CD4-positive, alpha-beta T cell (primary cell): ENCODE data around the gene GRK5. TPM values are rescaled to one million over a fixed set of nuclear protein-coding genes. Genes with fewer than 3 reads are reported as not detected.

Source experiments
- ATAC-seq: fragments of 200-7000 bp; cut with Tn5 transposase; one replicate; pipeline ENCODE4 v1.10.0; 2022; ENCODE audit warnings: mild to moderate bottlenecking; ENCODE audit not compliant: poor library complexity
- CTCF ChIA-PET: fragments of 350-600 bp; sonication (Branson Sonifier 250); formaldehyde crosslinking; loops from one replicate; lab custom pipeline; 2021; ENCODE audit warnings: antibody characterized with exemption, inconsistent platforms; lab: Charles Lee
- POLR2A ChIA-PET: fragments of 350-600 bp; sonication (Branson Sonifier 250); formaldehyde crosslinking; loops from one replicate; lab custom pipeline; 2021; ENCODE audit warnings: antibody characterized with exemption, inconsistent platforms; lab: Charles Lee
- DNase-seq, 14 experiments: peaks; one replicate each; pipeline ENCODE4 v3.0.0-alpha.2; 2013 to 2020; ENCODE audit warnings: mixed read lengths in 2 of 14
- H3K27ac ChIP-seq, 2 donors: one replicate each; pipeline versions ENCODE4 v1.5.1 to v1.7.0; 2013; ENCODE audit warnings: low read length in 2 of 2, low read depth in 1 of 2, mild to moderate bottlenecking in 1 of 2
- H3K27me3 ChIP-seq, 2 experiments: 1 replicate in 1 of 2; 2 replicates in 1 of 2; pipeline versions ENCODE4 v1.6.1 to v1.7.0; 2013; ENCODE audit warnings: low read length in 2 of 2, control low read depth in 1 of 2, mild to moderate bottlenecking in 1 of 2, moderate library complexity in 1 of 2; ENCODE audit not compliant: insufficient read depth in 2 of 2, control insufficient read depth in 1 of 2
- H3K36me3 ChIP-seq: one replicate; pipeline ENCODE4 v1.6.1; 2013; ENCODE audit warnings: low read length, control low read depth; ENCODE audit not compliant: insufficient read depth
- H3K4me1 ChIP-seq: one replicate; pipeline ENCODE4 v1.6.1; 2013; ENCODE audit warnings: low read length, control low read depth; ENCODE audit not compliant: insufficient read depth
- H3K4me3 ChIP-seq: one replicate; pipeline ENCODE4 v1.5.1; 2013; ENCODE audit warnings: mild to moderate bottlenecking, low read length, moderate library complexity
- H3K9me3 ChIP-seq, 2 experiments: 1 replicate in 1 of 2; 2 replicates in 1 of 2; pipeline versions ENCODE4 v1.6.1 to v1.7.0; 2013; ENCODE audit warnings: low read length in 2 of 2, mild to moderate bottlenecking in 2 of 2, control low read depth in 1 of 2, moderate library complexity in 1 of 2; ENCODE audit not compliant: control insufficient read depth in 1 of 2, insufficient read depth in 1 of 2
- H3K27ac Mint-ChIP-seq: one replicate; pipeline ENCODE4 v1.8.0; 2020; ENCODE audit warnings: mixed read lengths
- H3K27me3 Mint-ChIP-seq: one replicate; pipeline ENCODE4 v1.8.0; 2021; ENCODE audit warnings: mixed read lengths
- H3K36me3 Mint-ChIP-seq: one replicate; pipeline ENCODE4 v1.8.0; 2021; ENCODE audit warnings: low read depth, mixed read lengths
- H3K4me1 Mint-ChIP-seq: one replicate; pipeline ENCODE4 v1.8.0; 2021; ENCODE audit warnings: low read depth, mixed read lengths
- H3K4me3 Mint-ChIP-seq: one replicate; pipeline ENCODE4 v1.8.0; 2020; ENCODE audit warnings: mild to moderate bottlenecking, mixed read lengths
- H3K9me3 Mint-ChIP-seq: one replicate; pipeline ENCODE4 v1.8.0; 2020; ENCODE audit warnings: mixed read lengths
- CTCF ChIP-seq: fragments of 200-600 bp; IDR thresholded peaks from one replicate; pipeline ENCODE4 v1.8.0; 2022; ENCODE audit warnings: antibody characterized with exemption, mild to moderate bottlenecking
- intact Hi-C, 2 experiments: fragments of 100-400 bp; cut with DNase I in 1 of 2; cut with micrococcal nuclease in 1 of 2; formaldehyde crosslinking; loops; one replicate each; pipeline versions ENCODE4 v1.15.1 to v1.9.0; 2023 to 2025; cut with DNase I, micrococcal nuclease
- total RNA-seq, 174 experiments: library from RNA in 2 of 174; stranded (reverse) in 2 of 174; gene quantifications; one replicate each; pipeline ENCODE4 v1.2.3 and lab custom pipeline; 2021 to 2026

The GRK5 gene
- total RNA-seq, 2 experiments from 2014 or later = 19.2 to 20.8 TPM

GRCh38 chr10:119397416-119397815, 190.0 kb downstream of the GRK5 start:
- DNase-seq (no peak), ATAC-seq (no peak)
- Mint-ChIP-seq H3K27ac (no peak overlapping the region), H3K9me3 (no peaks in the 10 kb centered on the region), H3K27me3 (no peaks in the 10 kb centered on the region), H3K4me3 (no peak overlapping the region), H3K36me3 (peaks cover 29% of the 10 kb centered on the region), H3K4me1 (peaks cover 7% of the 10 kb centered on the region)
- no peak overlapping the region for H3K27ac ChIP-seq
- intact Hi-C loops = no loop called here
- ChIA-PET CTCF (no interaction called here), POLR2A (no interaction called here)
- peaks cover 26% of the 10 kb centered on the region for H3K36me3 ChIP-seq
- H3K27me3 ChIP-seq = no peaks in the 10 kb centered on the region
- no peaks in the 10 kb centered on the region for H3K9me3 ChIP-seq
- TF ChIP-seq CTCF = no peak
- no peak overlapping the region for H3K4me3 ChIP-seq
- peaks cover 6% of the 10 kb centered on the region for H3K4me1 ChIP-seq

GRCh38 chr10:119398996-119399395, 191.6 kb downstream of the GRK5 start:
- H3K4me1 ChIP-seq = peaks cover 2% of the 10 kb centered on the region
- intact Hi-C loops = no loop called here
- no peak overlapping the region for H3K4me3 ChIP-seq
- DNase-seq = no peak
- peaks cover 26% of the 10 kb centered on the region for H3K36me3 ChIP-seq
- CTCF ChIA-PET = no interaction called here
- no peak for TF ChIP-seq CTCF
- no peaks in the 10 kb centered on the region for H3K27me3 ChIP-seq
- no peaks in the 10 kb centered on the region for H3K9me3 ChIP-seq
- H3K27ac ChIP-seq = no peak overlapping the region
- no peak for ATAC-seq
- no peaks in the 10 kb centered on the region for H3K27me3 Mint-ChIP-seq
- peaks cover 29% of the 10 kb centered on the region for H3K36me3 Mint-ChIP-seq
- POLR2A ChIA-PET = no interaction called here
- no peak overlapping the region for H3K4me3 Mint-ChIP-seq
- H3K27ac Mint-ChIP-seq = no peak overlapping the region
- peaks cover under 1% of the 10 kb centered on the region for H3K4me1 Mint-ChIP-seq
- no peaks in the 10 kb centered on the region for H3K9me3 Mint-ChIP-seq

- CTCF ChIA-PET = no interaction called here
- H3K27me3 Mint-ChIP-seq = no peaks in the 10 kb centered on the region
- H3K27ac ChIP-seq = no peak overlapping the region
- H3K4me1 ChIP-seq = no peaks in the 10 kb centered on the region
- ATAC-seq (no peak), DNase-seq (no peak)
- no peak overlapping the region for H3K4me3 ChIP-seq
- H3K4me3 Mint-ChIP-seq = no peak overlapping the region
- no peak for TF ChIP-seq CTCF
- POLR2A ChIA-PET = no interaction called here
- H3K36me3 Mint-ChIP-seq = peaks cover 29% of the 10 kb centered on the region
- intact Hi-C loops = no loop called here
- H3K4me1 Mint-ChIP-seq = no peaks in the 10 kb centered on the region
- peaks cover 26% of the 10 kb centered on the region for H3K36me3 ChIP-seq
- H3K9me3 Mint-ChIP-seq = no peaks in the 10 kb centered on the region
- H3K27me3 ChIP-seq = no peaks in the 10 kb centered on the region
- no peaks in the 10 kb centered on the region for H3K9me3 ChIP-seq
- H3K27ac Mint-ChIP-seq = no peak overlapping the region
Observed at GRCh38 chr10:119399466-119399865, 192.1 kb downstream of the GRK5 start.
